Ishikawa (cell line): ENCODE results near the gene TRPC4AP.

ENCODE experiments used
- CEBPB ChIP-seq: IDR thresholded peaks from 2 replicates; pipeline ENCODE4 v1.6.1; 2012
- CREB1 ChIP-seq: IDR thresholded peaks from 2 replicates; pipeline ENCODE4 v1.6.1; 2012; ENCODE audit warnings: low read depth
- EP300 ChIP-seq: IDR thresholded peaks from 2 replicates; pipeline ENCODE4 v1.6.1; 2012; ENCODE audit warnings: borderline replicate concordance
- FOXM1 ChIP-seq: IDR thresholded peaks from 2 replicates; pipeline ENCODE4 v1.6.1; 2012; ENCODE audit warnings: low read depth, borderline replicate concordance
- NFIC ChIP-seq: IDR thresholded peaks from 2 replicates; pipeline ENCODE4 v1.6.1; 2012
- RAD21 ChIP-seq: IDR thresholded peaks from 2 replicates; pipeline ENCODE4 v1.6.1; 2012; ENCODE audit warnings: low read depth
- TAF1 ChIP-seq: IDR thresholded peaks from 2 replicates; pipeline ENCODE4 v1.6.1; 2012; ENCODE audit warnings: low read depth, mild to moderate bottlenecking
- TEAD4 ChIP-seq: IDR thresholded peaks from 2 replicates; pipeline ENCODE4 v1.6.1; 2012
- YY1 ChIP-seq: IDR thresholded peaks from 2 replicates; pipeline ENCODE4 v1.6.1; 2012; ENCODE audit warnings: low read depth
- ZBTB7A ChIP-seq: IDR thresholded peaks from 2 replicates; pipeline ENCODE4 v1.6.1; 2012; ENCODE audit warnings: low read depth
- TF ChIP-seq, protein P1 (sequence below): IDR thresholded peaks from 2 replicates; pipeline ENCODE4 v1.6.1; 2012; ENCODE audit warnings: low read depth, mild to moderate bottlenecking
- TF ChIP-seq, protein P2 (sequence below): IDR thresholded peaks from 2 replicates; pipeline ENCODE4 v1.6.1; 2012
- TF ChIP-seq, protein P3 (sequence below): IDR thresholded peaks from 2 replicates; pipeline ENCODE4 v1.6.1; 2012

- TF ChIP-seq NFIC (no peak), TAF1 (no peak), ZBTB7A (no peak), EP300 (no peak), YY1 (no peak), RAD21 (no peak), CREB1 (no peak), CEBPB (no peak), TEAD4 (no peak), FOXM1 (no peak)
- TF ChIP-seq, protein P1, sequence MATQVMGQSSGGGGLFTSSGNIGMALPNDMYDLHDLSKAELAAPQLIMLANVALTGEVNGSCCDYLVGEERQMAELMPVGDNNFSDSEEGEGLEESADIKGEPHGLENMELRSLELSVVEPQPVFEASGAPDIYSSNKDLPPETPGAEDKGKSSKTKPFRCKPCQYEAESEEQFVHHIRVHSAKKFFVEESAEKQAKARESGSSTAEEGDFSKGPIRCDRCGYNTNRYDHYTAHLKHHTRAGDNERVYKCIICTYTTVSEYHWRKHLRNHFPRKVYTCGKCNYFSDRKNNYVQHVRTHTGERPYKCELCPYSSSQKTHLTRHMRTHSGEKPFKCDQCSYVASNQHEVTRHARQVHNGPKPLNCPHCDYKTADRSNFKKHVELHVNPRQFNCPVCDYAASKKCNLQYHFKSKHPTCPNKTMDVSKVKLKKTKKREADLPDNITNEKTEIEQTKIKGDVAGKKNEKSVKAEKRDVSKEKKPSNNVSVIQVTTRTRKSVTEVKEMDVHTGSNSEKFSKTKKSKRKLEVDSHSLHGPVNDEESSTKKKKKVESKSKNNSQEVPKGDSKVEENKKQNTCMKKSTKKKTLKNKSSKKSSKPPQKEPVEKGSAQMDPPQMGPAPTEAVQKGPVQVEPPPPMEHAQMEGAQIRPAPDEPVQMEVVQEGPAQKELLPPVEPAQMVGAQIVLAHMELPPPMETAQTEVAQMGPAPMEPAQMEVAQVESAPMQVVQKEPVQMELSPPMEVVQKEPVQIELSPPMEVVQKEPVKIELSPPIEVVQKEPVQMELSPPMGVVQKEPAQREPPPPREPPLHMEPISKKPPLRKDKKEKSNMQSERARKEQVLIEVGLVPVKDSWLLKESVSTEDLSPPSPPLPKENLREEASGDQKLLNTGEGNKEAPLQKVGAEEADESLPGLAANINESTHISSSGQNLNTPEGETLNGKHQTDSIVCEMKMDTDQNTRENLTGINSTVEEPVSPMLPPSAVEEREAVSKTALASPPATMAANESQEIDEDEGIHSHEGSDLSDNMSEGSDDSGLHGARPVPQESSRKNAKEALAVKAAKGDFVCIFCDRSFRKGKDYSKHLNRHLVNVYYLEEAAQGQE, result no peak
- TF ChIP-seq, protein P2, sequence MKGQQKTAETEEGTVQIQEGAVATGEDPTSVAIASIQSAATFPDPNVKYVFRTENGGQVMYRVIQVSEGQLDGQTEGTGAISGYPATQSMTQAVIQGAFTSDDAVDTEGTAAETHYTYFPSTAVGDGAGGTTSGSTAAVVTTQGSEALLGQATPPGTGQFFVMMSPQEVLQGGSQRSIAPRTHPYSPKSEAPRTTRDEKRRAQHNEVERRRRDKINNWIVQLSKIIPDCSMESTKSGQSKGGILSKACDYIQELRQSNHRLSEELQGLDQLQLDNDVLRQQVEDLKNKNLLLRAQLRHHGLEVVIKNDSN, result no peak
- TF ChIP-seq, protein P3, sequence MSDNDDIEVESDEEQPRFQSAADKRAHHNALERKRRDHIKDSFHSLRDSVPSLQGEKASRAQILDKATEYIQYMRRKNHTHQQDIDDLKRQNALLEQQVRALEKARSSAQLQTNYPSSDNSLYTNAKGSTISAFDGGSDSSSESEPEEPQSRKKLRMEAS, result no peak
Observed at GRCh38 chr20:35000922-35001595, 91.5 kb downstream of the TRPC4AP start.
